Prostate gland (tissue), 2 donors: ENCODE results near the gene FCGBP.
"Not testable (repeated sequence)": the region's sequence is repeated elsewhere in the genome, so short reads cannot be mapped to it uniquely, and the experiment has no call there.

Experiments used
- POLR2A ChIP-seq: fragments of 450-650 bp; IDR thresholded peaks from one replicate; pipeline ENCODE4 v1.6.1; 2016; ENCODE audit warnings: antibody characterized with exemption, mild to moderate bottlenecking
- POLR2AphosphoS5 ChIP-seq: sonication (generic); formaldehyde crosslinking; IDR thresholded peaks from one replicate; pipeline ENCODE4 v1.6.1; 2017; ENCODE audit warnings: antibody characterized with exemption
- TF ChIP-seq, protein P1 (sequence below), 4 experiments: fragments of 200-600 bp in 2 of 4; fragments of 450-650 bp in 2 of 4; sonication (generic) in 2 of 4; IDR thresholded peaks; 1 replicate in 3 of 4; 2 replicates in 1 of 4; pipeline ENCODE4 v1.5.1; 2016 to 2019; ENCODE audit warnings: antibody characterized with exemption in 4 of 4, mild to moderate bottlenecking in 2 of 4, moderate library complexity in 2 of 4

DNA sequence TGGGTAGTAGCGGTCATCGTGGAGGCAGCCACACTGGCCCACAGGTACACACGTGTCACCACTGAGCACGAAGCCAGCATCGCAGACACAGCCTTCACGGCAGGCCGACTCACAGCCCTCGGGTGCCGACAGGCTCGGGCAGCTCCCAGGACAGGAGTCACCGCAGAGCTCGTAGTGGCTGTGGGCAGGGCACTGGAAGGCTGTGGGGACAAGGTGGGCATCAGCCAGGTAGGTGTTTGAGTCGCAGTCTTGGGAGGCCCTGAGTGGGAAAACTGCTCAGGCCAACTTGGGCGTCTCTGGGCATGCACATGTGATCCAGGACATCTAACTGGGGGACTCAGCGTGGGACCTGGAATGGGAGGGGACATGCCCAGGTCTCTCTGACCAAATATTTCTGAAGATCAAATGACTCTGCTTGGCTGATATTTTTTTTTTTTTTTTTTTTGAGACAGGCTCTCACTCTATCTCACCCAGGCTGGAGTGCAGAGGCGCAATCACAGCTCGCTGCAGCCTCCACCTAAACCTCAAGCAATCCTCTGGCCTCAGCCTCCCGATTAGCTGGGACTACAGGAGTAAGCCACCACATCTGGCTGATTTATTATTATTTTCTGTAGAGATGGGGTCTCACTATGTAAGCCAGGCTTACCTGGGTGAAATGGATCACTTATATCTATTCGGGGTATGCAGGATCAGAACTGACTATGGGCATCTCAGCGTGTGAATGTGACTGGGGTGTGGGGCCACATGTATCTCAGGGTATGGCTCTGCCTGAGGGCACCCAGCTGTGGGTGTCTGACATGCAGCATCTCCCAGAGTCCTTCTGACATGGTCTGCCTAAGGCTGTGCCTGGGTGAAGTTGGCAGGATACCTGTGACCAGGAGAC, 44.3 kb downstream of the FCGBP start:
- TF ChIP-seq POLR2A, POLR2AphosphoS5: not testable (repeated sequence)
- TF ChIP-seq, protein P1, sequence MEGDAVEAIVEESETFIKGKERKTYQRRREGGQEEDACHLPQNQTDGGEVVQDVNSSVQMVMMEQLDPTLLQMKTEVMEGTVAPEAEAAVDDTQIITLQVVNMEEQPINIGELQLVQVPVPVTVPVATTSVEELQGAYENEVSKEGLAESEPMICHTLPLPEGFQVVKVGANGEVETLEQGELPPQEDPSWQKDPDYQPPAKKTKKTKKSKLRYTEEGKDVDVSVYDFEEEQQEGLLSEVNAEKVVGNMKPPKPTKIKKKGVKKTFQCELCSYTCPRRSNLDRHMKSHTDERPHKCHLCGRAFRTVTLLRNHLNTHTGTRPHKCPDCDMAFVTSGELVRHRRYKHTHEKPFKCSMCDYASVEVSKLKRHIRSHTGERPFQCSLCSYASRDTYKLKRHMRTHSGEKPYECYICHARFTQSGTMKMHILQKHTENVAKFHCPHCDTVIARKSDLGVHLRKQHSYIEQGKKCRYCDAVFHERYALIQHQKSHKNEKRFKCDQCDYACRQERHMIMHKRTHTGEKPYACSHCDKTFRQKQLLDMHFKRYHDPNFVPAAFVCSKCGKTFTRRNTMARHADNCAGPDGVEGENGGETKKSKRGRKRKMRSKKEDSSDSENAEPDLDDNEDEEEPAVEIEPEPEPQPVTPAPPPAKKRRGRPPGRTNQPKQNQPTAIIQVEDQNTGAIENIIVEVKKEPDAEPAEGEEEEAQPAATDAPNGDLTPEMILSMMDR (IDR thresholded peaks at IDR 0.05) = not testable (repeated sequence)
